GM10847 (cell line): Measurements from ENCODE around the gene ADGRG7.

ENCODE experiments used
- POLR2A ChIP-seq: IDR thresholded peaks from 2 replicates; pipeline ENCODE4 v1.6.1; 2011; ENCODE audit not compliant: insufficient read length; ENCODE audit errors: extremely low read depth

The ADGRG7 gene

GRCh38 chr3:100703865-100704264 is 94.5 kb downstream of the ADGRG7 start:
- no peak for TF ChIP-seq POLR2A

- no peak for TF ChIP-seq POLR2A
These were observed 97.0 kb downstream of the ADGRG7 start for GRCh38 chr3:100706365-100706764.

GRCh38 chr3:100708644-100708988 is 99.2 kb downstream of the ADGRG7 start:
- no peak for TF ChIP-seq POLR2A

DNA sequence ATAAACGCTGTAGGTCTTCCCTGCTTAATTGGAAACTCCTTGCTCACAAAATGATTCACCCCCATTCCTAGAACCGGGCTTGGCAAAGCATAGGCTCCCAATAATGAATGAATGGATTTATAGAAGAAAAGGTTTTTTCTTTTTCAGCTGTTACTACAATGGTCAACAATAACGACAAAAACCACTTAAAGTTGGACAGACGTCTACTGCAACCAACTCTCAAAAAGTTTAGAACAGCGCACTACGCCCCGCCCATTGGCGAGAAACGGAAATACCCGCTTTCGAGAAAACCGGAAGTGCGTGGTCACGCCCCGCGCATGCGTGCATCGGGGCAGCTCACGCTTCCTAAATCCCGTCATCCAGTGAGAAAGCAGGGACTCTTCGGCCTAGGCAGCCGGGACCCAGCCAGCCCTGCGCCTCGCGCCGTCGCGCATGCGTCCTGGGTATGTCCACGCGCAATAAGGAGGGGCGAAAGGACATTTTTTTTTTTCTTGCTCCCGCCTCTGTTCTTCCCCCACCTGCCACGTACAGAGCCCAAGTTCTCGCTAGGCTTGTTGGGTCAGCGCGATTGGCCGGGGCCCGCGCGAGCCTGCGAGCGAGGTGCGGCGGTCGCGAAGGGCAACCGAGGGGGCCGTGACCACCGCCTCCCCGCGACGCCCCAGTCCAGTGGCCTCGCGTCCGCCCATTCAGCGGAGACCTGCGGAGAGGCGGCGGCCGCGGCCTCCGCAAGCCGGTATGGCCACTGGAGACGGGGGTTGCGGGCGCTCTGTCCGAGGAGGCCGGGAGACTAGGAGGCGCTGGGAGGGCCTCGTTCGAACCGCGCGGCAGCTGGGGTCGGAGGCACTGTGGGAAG is 99.8 kb downstream of the ADGRG7 start, which contains the start of gene TFG:
Gene TFG (plus strand): TSS at position 506 of the 853 bp plus-strand sequence. CDS start 4,192 bp downstream, outside the sequence.
- peak; percentile 58 for TF ChIP-seq POLR2A

- no peak for TF ChIP-seq POLR2A
These were observed 100.5 kb downstream of the ADGRG7 start for GRCh38 chr3:100709842-100710260.

- TF ChIP-seq POLR2A, result no peak
These were observed 101.0 kb downstream of the ADGRG7 start for GRCh38 chr3:100710261-100710968.

- no peak for TF ChIP-seq POLR2A
These were observed 105.8 kb downstream of the ADGRG7 start for GRCh38 chr3:100715176-100715575.

DNA sequence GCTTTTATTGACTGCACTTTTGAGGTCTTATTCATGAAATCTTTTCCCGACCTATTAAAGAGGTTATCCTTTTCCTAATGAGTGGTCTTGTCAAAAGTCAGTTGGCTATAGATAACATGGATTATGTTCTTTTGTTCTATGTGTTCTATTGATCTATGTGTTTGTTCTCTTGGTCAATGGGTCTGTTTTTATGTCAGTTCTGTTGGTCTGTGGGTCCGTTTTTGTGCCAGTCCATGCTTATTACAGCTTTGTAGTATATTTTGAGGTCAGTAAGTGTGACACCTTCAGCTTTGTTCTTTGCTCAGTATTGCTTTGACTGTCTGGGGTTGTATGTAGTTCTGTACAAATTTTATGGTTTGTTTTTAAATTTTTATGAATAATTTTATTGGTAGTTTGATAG is 107.7 kb downstream of the ADGRG7 start:
- TF ChIP-seq POLR2A, result no peak

DNA sequence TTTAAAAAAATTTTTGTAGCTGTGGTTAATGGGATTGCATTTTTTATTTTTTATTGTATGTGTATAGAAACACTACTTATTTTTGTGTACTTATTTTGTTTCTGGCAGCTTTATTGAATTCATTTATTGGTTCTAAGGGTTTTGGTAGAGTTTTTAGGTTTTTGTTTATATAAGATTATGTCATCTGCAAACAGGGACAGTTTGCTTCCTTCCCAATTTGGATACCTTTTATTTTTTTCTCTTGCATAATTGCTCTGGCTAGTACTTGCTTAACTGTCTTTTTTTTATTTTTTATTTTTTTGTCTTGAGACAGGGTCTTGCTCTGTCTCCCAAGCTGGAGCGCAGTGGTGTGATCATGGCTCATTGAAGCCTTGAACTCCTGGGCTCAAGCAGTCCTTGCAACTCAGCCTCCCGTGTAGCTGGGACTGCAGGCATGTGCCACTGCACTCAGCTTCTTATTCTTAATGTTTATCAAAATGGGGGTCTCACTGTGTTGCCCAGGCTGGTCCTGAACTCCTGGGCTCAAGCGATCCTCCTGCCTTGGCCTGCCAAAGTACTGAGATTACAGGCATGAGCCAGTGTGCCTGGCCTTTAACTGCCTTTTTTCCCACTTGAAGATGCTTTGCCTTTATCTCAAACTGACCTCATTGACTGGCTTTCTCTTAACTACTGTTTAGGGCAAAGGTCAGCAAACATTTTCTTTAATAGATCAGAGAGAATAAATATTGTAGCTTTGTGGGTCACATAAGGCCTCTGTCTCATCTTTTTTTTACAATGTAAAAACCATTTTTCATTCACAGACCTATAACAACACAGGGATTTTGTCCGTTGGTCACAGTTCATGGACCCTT is 108.5 kb downstream of the ADGRG7 start:
- no peak for TF ChIP-seq POLR2A

DNA sequence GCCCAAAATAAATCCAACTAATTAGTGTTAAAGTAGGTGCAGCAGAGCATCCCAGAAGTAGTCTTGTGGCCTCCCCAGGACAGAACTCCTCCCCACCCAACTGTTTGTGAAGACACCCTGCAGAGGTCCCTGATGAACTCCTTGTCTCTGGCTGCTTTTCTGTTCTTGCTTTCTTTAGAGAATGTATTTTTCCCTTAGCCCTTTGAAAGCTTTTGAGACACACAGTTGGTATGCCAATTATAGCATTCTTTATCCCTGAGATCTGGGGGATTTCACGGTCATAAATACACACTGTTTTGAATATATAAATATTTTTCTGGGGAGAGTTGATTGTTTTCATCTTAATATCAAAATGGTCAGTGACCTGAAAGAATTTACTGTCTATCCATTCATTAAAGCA is 109.7 kb downstream of the ADGRG7 start:
- no peak for TF ChIP-seq POLR2A

DNA sequence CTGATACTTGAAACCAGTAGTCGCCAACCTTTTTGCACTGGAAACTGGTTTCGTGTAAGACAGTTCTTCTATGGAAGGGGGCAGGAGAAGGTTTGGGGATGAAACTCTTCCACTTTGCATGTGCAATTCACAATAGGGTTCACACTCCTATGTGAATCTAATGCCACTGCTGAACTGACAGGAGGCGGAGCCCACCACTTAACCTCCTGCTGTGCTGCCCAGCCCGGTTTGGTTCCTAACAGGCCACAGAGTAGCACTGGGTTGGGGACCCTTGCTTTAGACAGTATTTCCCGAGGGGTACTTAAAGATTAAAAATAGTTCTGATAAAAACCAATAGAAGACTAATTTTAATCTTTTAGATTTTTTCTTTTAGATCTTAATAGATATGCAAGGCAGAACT is 111.0 kb downstream of the ADGRG7 start:
- no peak for TF ChIP-seq POLR2A

DNA sequence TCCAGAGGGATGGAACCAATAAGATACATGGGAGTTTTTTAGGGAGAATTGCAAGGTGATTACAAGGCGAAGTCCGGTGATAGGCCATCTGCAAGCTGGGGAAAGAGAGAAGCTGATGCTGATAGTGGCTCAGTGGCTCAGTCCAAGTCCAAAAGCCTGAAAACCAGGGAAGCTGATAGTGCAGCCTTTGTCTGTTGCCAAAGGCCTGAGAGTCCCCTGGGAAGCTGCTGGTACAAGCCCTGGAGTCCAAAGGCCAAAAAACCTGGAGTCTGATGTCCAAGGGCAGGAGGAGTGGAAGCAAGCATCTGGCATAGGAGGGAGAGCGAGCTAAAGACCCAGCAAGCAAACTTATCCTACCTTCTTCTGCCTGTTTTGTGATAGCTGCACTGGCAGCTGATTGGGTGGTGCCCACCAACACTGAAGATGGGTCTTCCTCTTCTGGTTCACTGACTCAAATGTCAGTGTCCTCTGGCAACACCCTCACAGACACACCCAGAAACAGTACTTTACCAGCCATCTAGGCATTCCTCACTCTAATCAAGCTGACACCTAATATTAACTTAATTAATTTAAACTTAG is 116.6 kb downstream of the ADGRG7 start:
- no peak for TF ChIP-seq POLR2A

GRCh38 chr3:100726706-100727105 is 117.3 kb downstream of the ADGRG7 start:
- TF ChIP-seq POLR2A, result no peak

- no peak for TF ChIP-seq POLR2A
These were observed 121.1 kb downstream of the ADGRG7 start for GRCh38 chr3:100730524-100730923.

DNA sequence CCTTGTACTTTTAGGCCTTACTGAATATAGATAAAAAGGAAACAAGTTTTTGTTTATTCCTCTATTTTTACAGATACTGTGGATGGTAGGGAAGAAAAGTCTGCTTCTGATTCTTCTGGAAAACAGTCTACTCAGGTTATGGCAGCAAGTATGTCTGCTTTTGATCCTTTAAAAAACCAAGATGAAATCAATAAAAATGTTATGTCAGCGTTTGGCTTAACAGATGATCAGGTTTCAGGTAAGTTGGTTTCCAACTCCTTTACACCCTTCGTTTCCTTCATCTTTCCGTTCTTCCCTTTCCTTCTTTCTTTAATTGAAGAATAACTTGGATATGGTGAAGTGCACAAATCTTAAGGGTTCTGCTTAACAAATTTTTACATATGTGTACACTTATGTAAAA is 123.0 kb downstream of the ADGRG7 start:
- no peak for TF ChIP-seq POLR2A

GRCh38 chr3:100737334-100737733 is 127.9 kb downstream of the ADGRG7 start:
- no peak for TF ChIP-seq POLR2A

- no peak for TF ChIP-seq POLR2A
These were observed 130.8 kb downstream of the ADGRG7 start for GRCh38 chr3:100740207-100740606.
